ENCODE measurements around the gene ASB4. TPM values are rescaled to one million over a fixed set of nuclear protein-coding genes. Genes with fewer than 3 reads are reported as not detected.

Gene ASB4, protein sequence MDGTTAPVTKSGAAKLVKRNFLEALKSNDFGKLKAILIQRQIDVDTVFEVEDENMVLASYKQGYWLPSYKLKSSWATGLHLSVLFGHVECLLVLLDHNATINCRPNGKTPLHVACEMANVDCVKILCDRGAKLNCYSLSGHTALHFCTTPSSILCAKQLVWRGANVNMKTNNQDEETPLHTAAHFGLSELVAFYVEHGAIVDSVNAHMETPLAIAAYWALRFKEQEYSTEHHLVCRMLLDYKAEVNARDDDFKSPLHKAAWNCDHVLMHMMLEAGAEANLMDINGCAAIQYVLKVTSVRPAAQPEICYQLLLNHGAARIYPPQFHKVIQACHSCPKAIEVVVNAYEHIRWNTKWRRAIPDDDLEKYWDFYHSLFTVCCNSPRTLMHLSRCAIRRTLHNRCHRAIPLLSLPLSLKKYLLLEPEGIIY
- total RNA-seq = 1 to 10 TPM in 1 of 4 donors, not detected in 3; 1.3 TPM

DNA sequence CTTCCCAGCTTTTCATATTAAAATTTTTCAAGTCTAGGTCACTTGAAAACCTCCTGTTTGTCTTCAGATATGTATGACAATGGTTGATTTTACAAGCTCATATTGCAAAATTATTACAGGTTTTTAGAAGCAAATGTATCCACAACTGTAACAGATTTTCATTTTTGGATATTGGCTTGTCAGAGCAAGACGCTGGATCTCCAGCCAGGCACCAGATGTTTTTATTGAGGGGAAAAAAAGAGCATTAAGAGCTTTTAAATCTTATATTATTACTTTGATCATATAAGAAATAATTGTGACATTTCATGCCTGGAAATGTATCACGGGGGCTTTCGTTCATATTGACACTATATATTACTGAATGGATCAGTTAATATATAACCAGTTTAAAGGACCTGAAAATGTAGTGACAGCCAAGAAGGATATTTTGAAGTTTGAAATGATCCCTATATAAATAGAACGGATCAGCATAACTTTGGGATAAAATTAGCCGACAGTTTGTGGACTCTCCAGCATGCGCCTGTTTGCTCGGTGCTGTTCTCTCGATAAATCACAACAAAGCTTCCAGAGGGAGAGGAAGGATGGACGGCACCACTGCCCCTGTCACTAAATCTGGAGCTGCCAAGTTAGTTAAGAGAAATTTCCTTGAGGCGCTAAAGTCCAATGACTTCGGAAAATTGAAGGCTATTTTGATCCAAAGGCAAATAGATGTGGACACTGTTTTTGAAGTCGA, at the start of gene ASB4:
ASB4 (plus strand) TSS at position 553 of the 733 bp plus-strand sequence; CDS start at position 582, 29 bp downstream.
- Histone ChIP-seq H3K4me3 (no peak within 1 kb of the TSS), H3K36me3 (no peaks in the 10 kb centered on the region), H3K27me3 (no peaks in the 10 kb centered on the region), H3K4me1 (no peaks in the 10 kb centered on the region), H3K9me3 (no peaks in the 10 kb centered on the region), H3K27ac (no peak within 1 kb of the TSS)
- DNase-seq = no peak
- no peak for TF ChIP-seq POLR2A (IDR thresholded peaks at IDR 0.05)
- TF ChIP-seq, protein P1, sequence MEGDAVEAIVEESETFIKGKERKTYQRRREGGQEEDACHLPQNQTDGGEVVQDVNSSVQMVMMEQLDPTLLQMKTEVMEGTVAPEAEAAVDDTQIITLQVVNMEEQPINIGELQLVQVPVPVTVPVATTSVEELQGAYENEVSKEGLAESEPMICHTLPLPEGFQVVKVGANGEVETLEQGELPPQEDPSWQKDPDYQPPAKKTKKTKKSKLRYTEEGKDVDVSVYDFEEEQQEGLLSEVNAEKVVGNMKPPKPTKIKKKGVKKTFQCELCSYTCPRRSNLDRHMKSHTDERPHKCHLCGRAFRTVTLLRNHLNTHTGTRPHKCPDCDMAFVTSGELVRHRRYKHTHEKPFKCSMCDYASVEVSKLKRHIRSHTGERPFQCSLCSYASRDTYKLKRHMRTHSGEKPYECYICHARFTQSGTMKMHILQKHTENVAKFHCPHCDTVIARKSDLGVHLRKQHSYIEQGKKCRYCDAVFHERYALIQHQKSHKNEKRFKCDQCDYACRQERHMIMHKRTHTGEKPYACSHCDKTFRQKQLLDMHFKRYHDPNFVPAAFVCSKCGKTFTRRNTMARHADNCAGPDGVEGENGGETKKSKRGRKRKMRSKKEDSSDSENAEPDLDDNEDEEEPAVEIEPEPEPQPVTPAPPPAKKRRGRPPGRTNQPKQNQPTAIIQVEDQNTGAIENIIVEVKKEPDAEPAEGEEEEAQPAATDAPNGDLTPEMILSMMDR (IDR thresholded peaks at IDR 0.05) = no peak

DNA sequence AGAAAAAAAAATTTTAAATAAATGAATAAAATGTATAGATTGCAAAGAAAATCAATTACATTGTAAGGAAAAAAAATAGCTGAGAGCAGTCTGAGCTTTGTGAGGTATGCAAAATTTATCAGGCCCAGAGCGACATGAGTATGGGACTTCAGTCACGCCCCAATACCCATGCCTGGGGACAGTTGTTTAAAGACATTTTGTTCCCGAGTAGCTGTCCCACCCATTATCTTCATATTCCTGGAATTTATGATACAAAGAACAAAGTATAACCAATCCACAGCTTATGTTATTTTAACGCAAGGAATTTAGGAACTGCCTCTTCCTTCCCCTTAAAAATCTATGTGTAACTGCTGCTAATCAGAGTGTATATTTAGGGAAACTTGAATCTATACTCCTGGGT, 49.3 kb upstream of the ASB4 start:
- Histone ChIP-seq H3K4me3 (no peak overlapping the region), H3K4me1 (peaks cover 0 to 10% (median 0%) of the 10 kb centered on the region in 4 donors), H3K36me3 (no peaks in the 10 kb centered on the region), H3K9me3 (no peaks in the 10 kb centered on the region), H3K27me3 (no peaks in the 10 kb centered on the region), H3K27ac (no peak overlapping the region)
- no peak for DNase-seq
- TF ChIP-seq, protein P1 (IDR thresholded peaks at IDR 0.05) = no peak
- TF ChIP-seq POLR2A (IDR thresholded peaks at IDR 0.05) = no peak

DNA sequence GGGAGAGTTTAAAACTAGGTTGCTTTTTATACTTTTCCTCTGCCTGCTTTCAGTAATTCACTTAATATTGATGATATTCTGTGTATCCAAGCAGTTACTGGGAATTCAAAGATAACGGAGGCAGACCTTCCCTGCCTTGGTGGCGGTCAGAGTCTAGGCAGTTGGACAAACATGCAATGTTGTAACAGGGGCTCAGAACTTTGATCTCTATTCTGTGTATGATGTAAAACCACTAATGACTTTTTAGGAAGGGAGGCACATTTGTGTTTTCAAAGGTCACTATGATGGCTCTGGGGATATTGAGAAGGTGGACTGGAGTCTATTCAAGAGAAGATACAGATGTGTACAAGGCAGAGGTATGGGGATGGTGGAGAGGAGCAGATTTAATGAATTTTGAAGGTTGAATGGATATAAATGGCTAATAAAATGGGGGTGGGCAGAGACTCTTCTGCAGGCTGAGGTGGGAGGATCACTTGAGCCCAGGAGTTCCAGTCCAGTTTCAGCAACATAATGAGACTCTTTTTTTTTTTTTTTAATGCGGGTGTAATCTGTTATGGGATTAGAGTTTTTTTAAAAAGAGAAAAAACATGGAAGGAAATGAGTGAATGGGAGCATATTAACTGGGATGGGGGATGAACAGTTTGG, 45.2 kb upstream of the ASB4 start:
- Histone ChIP-seq H3K36me3 (no peaks in the 10 kb centered on the region), H3K4me1 (no peaks in the 10 kb centered on the region), H3K9me3 (no peaks in the 10 kb centered on the region), H3K27me3 (no peaks in the 10 kb centered on the region), H3K27ac (peak overlapping the region in 1 of 4 donors; percentile 38), H3K4me3 (no peak overlapping the region)
- TF ChIP-seq, protein P1 (IDR thresholded peaks at IDR 0.05) = no peak
- no peak for TF ChIP-seq POLR2A (IDR thresholded peaks at IDR 0.05)
- no peak for DNase-seq

DNA sequence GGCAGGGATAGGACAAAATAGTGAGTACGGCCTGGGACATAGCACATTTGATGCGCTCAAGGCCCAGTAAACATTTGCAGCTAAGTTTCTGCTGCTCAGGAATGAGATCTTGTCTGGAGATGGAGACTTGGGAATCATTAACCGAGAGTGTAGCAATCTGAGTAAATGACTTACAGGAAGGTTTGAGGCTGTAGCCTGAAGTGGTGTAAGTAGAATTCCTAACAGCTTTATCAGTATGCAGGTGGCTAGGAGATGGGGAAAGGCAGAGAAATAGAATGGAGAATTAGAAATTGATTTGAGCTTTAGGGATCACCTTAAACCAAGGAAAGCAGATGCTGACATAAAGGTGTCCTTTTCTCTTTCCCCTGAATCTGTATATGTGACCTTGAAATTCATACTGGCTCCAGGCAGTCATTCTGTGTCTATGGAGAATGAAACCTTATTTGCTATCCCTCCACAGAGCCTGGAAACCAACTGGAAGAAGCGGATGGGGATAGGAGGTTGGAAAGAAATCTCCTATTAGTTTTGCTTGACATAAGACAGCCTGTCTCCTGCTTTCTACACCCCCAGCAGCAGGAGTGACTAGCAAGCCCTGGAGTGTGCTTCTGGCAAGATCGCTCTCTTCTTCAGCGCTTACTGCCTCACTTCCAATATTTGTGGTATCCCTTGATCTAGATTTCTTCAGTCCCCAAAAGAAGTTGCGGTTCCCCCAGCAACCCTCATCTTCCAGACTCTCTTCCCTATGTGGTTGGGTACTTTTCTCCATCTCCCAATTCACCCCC, 44.5 kb upstream of the ASB4 start:
- H3K27ac ChIP-seq = peak overlapping the region in 1 of 4 donors; percentile 38
- H3K4me3 ChIP-seq = no peak overlapping the region
- H3K9me3 ChIP-seq = no peaks in the 10 kb centered on the region
- no peak for TF ChIP-seq POLR2A (IDR thresholded peaks at IDR 0.05)
- TF ChIP-seq, protein P1 (IDR thresholded peaks at IDR 0.05) = no peak
- no peaks in the 10 kb centered on the region for H3K36me3 ChIP-seq
- H3K4me1 ChIP-seq = no peaks in the 10 kb centered on the region
- no peaks in the 10 kb centered on the region for H3K27me3 ChIP-seq
- no peak for DNase-seq

DNA sequence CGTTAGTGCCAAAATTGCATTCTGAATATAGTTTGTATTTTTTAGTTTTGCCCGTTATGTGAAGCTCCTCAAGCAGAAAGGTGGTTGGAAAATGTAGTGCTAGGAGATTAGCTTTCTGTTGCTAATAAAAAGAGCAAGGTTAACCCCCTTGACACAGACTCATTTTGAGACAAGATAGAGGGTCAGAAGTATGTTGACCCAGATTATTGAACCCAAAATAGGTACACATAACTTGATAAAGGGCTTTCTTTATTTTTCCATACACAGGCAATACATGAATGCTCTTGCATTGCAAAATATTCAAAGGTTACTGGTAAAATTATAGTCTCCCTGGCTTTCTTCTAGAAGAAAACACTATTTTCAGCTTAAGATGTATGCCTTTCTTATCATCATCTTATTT, 40.9 kb upstream of the ASB4 start:
- Histone ChIP-seq H3K4me3 (no peak overlapping the region), H3K27ac (no peak overlapping the region), H3K9me3 (no peaks in the 10 kb centered on the region), H3K36me3 (no peaks in the 10 kb centered on the region), H3K4me1 (no peaks in the 10 kb centered on the region), H3K27me3 (no peaks in the 10 kb centered on the region)
- no peak for DNase-seq
- TF ChIP-seq, protein P1 (IDR thresholded peaks at IDR 0.05) = no peak
- no peak for TF ChIP-seq POLR2A (IDR thresholded peaks at IDR 0.05)
